Measurements from ENCODE around the gene GGPS1.

GGPS1 gene

GRCh38 chr1:235339746-235340145 is 11.4 kb downstream of the GGPS1 start:
- H3K4me3 ChIP-seq (replicated peaks in 1 of 2; ENCODE audit: low read depth in 2 of 2, low read length in 2 of 2): no peak overlapping the region

GRCh38 chr1:235341334-235341733 is 13.0 kb downstream of the GGPS1 start:
- H3K4me3 ChIP-seq (replicated peaks in 1 of 2; ENCODE audit: low read depth in 2 of 2, low read length in 2 of 2): no peak overlapping the region

More at GRCh38 chr1:235339746-235340145, 11.4 kb downstream of the GGPS1 start:
- TF ChIP-seq CTCF (IDR thresholded peaks at IDR 0.05; ENCODE audit: low read depth, low read length): no peak
- DNase-seq (ENCODE audit: low read depth in 2 of 2): no peak

GRCh38 chr1:235342039-235342438 is 13.7 kb downstream of the GGPS1 start:
- no peak for DNase-seq (ENCODE audit: low read depth in 2 of 2)
- no peak for TF ChIP-seq CTCF (IDR thresholded peaks at IDR 0.05; ENCODE audit: low read depth, low read length)
- H3K4me3 ChIP-seq (replicated peaks in 1 of 2; ENCODE audit: low read depth in 2 of 2, low read length in 2 of 2): no peak overlapping the region

More at GRCh38 chr1:235341334-235341733, 13.0 kb downstream of the GGPS1 start:
- DNase-seq (ENCODE audit: low read depth in 2 of 2): no peak
- TF ChIP-seq CTCF (IDR thresholded peaks at IDR 0.05; ENCODE audit: low read depth, low read length): no peak

- TF ChIP-seq CTCF (IDR thresholded peaks at IDR 0.05; ENCODE audit: low read depth, low read length): no peak
- no peak for DNase-seq (ENCODE audit: low read depth in 2 of 2)
- H3K4me3 ChIP-seq (replicated peaks in 1 of 2; ENCODE audit: low read depth in 2 of 2, low read length in 2 of 2): no peak overlapping the region
Observed at GRCh38 chr1:235342471-235342870, 14.1 kb downstream of the GGPS1 start.

- no peak for DNase-seq (ENCODE audit: low read depth in 2 of 2)
- no peak overlapping the region for H3K4me3 ChIP-seq (replicated peaks in 1 of 2; ENCODE audit: low read depth in 2 of 2, low read length in 2 of 2)
- TF ChIP-seq CTCF (IDR thresholded peaks at IDR 0.05; ENCODE audit: low read depth, low read length): no peak
Observed at GRCh38 chr1:235343726-235344125, 15.4 kb downstream of the GGPS1 start.

GRCh38 chr1:235351441-235351840 is 23.1 kb downstream of the GGPS1 start:
- no peak for TF ChIP-seq CTCF (IDR thresholded peaks at IDR 0.05; ENCODE audit: low read depth, low read length)
- no peak for DNase-seq (ENCODE audit: low read depth in 2 of 2)
- H3K4me3 ChIP-seq (replicated peaks in 1 of 2; ENCODE audit: low read depth in 2 of 2, low read length in 2 of 2): no peak overlapping the region

GRCh38 chr1:235351898-235352297 is 23.5 kb downstream of the GGPS1 start:
- TF ChIP-seq CTCF (IDR thresholded peaks at IDR 0.05; ENCODE audit: low read depth, low read length): no peak
- no peak overlapping the region for H3K4me3 ChIP-seq (replicated peaks in 1 of 2; ENCODE audit: low read depth in 2 of 2, low read length in 2 of 2)
- DNase-seq (ENCODE audit: low read depth in 2 of 2): no peak

All from cardiac fibroblast (primary cell).